ENCODE measurements around the gene ANKAR.

GRCh38 chr2:189648846-189649509, 25.5 kb upstream of the ANKAR start:
- no peak for TF ChIP-seq POLR2A (IDR thresholded peaks at IDR 0.05)
- TF ChIP-seq CTCF (IDR thresholded peaks at IDR 0.05) = no peak
